Activated naive CD8-positive, alpha-beta T cell treated with anti-CD3 and anti-CD28 coated beads, Interleukin-2, amount 50 U/mL, for 16 hours (primary cell): ENCODE measurements around the gene NPIPB6.
A peak's percentile ranks its signal among the peaks of the same experiment; 100 is the strongest.

ENCODE experiments used
- DNase-seq: peaks from one replicate; pipeline ENCODE4 v3.0.0-alpha.2; 2020; ENCODE audit warnings: low read depth, low spot score

The NPIPB6 gene

DNA sequence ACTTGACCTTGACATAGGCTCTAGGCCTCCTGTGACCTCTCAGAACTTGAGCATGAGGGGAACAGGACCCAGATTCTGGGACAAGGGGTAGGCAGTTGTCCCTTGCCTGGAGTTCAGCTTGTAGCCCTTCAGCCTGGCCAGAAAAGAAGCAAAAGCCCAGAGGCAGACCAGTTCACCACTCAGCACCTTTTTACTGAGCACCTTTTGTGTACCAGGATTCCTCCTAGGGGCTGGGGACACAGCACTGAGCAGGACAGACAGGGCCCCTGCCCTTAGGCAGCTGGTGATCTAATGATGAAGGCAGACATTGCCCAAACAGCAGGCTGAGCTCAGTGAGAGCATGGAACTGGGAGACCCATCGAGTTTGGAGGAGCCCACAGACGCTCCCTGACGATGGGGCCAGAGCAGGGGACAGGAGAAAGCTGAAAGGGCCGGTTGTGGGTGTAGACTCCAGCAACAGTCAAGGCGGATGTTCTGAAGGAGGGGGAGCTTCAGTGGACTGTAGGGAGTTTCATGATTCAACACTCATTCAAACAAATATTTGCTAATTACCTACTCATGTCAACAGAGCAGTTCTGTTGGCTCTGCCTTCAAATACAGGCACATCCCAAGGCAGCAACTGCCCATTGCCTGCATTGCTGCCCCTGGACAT is 38.9 kb downstream of the NPIPB6 start:
- DNase-seq = no peak

DNA sequence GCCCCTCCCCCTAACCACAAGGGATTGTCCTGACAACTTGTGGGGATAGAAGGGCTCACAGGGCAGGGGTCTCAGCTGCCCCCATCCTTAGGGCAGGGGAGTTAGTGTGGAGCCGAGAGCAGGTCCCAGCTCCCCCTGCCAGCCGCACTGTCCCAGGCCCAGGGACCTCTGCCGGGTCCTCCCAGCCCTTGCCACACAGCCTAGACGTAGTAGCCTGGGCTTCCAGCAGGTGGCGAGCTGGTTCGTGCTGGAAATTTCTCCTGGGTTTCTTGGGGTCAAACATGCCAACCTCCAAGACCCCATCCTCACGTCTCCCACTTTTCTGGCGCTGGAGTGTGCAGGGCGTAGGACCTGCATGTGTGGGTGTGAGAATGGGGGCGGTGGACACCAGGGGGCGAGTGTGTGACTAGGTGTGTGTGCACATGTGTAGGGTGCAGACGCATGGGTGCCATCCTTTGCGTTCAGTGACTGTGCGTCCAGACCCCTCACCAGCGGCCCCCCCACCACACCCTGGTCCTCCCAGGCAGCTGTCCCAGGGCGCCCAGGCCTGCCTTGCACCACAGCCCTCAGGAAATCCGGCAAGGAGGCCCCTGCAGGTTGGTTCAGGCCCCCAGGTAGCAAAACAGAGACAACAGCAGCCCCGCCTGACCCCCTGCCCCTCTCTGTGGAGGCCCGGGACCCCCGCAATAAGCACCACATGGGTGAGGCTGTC is 41.5 kb downstream of the NPIPB6 start:
- no peak for DNase-seq

DNA sequence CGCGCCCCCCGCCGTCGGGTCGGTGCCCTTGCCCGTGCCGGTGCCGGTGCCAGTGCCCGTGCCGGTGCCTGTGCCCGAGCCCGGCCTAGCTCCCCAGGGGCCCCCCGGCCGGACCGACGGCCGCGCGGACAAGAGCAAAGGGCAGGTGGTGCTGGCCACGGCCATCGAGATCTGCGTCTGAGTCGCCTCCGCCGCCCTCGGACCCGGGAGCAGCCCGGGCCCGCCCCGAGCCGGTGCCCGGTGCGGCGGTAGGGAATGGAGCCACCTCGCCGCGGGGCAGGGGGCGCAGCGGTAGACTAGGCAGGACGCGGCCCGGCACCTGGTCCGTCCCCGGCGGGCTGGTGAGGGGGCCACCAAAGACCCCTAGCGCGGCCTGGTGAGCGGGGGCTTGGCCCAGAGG is 42.6 kb downstream of the NPIPB6 start:
- DNase-seq = no peak

DNA sequence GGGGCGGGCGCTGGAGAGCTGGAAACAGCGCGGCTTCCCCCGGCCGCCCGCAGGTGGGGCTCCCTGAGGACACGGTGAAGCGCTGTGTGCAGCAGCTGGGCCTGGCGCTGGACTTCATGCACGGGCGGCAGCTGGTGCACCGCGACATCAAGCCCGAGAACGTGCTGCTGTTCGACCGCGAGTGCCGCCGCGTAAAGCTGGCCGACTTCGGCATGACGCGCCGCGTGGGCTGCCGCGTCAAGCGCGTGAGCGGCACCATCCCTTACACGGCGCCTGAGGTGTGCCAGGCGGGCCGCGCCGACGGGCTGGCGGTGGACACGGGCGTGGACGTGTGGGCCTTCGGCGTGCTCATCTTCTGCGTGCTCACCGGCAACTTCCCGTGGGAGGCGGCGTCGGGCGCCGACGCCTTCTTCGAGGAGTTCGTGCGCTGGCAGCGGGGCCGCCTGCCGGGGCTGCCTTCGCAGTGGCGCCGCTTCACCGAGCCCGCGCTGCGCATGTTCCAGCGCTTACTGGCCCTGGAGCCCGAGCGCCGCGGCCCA is 43.2 kb downstream of the NPIPB6 start:
- DNase-seq = no peak

DNA sequence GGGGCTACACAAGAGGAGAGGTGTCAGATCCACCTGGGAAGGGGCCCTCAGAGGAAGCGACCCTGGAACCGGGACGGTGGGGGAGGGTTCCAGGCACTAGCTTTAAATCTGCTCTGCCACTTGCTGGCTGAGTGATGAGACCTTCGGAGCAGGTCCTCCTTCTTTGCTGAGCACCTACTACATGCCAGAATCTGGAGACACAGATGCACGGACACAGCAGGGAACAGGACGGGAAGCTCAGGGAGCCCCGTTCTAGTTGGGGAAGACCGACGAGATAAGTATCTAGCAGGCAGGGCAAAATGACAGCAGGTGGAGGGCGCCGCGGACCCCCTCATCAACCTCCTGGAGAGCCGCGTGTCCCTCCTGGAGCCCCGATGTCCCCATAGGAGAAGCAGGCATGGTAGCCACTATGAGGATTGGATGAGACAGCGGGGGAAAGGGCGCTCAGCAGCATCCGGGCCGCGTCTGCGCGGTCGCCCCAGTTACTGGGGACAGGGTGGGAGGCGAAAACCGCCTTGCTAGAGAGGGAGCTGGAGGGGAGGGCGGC is 43.8 kb downstream of the NPIPB6 start:
- DNase-seq = no peak

DNA sequence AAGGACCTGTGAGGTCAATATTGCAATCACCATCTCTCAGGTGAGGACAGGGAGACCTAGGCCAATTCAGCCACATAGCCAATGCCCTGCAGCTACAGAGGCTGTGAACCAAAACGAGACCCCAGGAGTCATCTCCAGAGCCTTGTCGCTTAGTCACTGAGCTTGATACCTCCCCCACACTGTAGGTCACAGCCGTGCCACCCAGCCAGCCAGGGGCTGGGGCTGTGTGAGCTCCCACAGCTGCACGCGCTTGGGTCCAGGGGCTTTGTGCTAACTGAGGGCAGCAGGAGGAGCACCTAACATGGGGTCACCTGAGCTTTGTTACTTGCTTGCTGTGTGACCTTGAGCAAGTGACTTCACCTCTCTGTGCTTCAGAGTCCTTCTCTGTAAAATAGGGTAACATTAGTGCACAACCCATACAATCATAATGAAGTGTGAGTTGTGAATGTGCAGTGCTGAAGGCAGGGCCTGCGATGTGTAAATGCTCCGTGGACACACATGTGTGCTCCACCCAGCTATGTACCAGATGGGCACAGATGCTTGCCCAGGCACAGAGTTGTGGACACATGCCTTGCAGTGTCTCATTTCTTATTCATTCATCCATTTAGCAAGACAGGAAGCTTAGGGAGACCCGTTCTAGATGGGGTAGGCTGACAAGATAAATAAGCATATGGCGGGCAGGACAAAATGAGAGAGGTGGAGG is 45.1 kb downstream of the NPIPB6 start:
- DNase-seq = no peak

DNA sequence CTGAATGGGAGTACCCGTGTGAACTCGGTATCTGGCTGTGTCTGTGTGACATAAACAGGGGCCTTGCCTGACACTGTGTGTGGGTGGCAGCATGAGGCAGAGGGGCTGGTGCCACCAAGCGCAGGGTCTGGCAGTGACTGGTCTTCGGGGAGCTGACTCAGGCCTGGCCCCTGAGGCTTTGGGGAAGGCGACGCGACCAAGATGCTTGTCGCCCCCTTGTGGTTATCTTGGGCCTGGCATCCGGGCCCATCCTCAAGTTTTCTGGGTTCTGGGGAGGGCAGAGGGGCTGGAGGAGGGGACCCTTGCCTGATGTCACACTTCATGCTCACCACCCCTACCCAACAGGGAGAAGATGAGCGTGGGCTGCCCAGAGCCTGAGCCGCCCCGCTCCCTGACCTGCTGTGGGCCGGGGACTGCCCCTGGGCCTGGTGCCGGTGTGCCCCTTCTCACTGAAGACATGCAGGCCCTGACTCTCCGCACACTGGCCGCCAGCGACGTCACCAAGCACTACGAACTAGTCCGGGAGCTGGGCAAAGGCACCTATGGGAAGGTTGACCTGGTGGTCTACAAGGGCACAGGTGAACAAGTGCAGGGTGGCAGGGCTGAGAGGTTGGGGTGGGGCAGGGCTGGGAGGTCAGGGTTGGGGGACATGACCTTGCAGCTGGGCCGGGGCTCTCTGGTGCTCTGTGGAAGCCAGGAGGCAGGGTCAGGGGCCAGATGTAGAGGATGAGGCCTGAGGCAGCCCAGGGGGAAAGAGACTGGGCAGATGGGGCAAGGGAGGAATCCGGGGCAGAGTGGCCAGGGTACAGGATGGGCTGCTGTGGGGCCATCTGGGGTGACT is 46.0 kb downstream of the NPIPB6 start:
- peak; percentile 52 for DNase-seq

DNA sequence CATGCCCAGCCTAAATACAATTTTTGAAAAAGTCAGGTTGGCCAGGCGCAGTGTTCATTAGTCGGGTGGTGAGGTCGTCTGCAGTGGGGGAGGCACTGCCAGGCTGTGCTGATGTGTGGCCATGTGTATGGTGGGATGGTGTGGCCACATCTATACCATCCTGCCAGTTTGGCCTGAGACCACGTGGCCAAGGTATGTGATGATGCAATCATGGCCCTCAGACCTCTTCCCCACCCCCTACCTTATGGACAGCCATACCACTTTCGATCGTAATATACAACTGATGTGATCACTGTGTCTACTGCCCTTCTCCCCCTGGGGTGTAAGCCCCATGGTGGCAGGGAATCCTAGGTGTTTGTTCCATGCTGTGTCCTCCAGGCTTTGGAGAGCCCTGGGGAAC is 47.3 kb downstream of the NPIPB6 start:
- no peak for DNase-seq

DNA sequence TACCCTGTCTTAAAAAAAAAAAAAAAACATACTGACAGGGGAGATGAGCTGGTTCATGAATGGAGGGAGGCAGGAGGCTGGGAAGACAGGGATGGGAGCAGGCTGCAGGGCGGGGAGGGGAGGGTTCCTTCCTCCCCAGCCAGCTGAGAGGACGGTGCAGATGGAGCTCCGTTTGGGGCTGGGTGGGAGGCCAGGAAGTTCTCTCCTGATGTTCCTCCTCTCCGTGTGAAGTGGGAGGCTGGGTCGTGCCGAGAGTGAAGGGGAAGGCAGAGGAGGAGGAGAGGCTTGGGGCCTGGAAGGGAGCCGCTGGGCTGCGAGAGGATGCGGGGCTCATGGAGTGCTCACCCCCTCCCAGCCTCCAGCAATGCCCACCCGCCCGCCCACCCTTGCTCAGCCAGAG is 49.7 kb downstream of the NPIPB6 start:
- no peak for DNase-seq

DNA sequence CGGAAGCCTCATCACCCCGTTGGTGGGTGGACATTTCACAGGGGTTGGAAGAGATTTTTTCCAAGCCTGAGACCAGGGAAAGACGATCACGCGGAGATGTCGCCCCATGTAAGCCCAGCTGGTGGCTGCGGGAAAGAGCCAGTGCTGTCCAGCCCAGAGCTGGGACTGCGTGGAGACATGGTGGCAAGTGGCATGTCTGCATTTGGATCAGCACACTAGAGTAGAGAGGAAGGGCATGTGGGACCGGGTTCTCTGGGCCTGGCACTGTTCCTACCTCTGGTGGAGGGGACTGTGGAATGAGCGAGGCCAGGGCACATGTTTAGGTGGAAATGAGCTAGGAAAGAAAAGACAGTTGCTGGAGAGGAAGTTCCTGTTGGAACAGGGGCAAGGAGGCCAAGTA is 51.0 kb downstream of the NPIPB6 start:
- no peak for DNase-seq

DNA sequence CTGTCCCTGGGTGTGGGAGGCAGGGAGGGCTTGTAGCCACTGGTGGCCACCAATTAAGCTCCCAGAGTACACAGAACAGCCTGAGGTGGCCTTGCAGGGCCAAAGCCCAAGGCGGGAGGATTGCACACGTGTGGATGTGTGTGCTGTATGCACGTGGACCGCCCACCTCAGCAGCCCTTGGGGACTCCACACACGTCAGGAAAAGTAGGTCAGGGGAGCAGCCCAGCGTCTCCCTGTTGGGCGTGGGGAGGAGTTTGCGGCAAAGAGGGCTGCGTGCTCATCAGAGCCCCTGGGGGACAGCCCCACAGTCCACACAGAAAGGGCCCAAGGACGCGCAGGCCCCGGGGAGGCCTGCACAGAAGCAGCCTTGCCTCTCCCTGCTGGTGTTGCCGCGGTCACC is 51.4 kb downstream of the NPIPB6 start:
- DNase-seq = no peak

DNA sequence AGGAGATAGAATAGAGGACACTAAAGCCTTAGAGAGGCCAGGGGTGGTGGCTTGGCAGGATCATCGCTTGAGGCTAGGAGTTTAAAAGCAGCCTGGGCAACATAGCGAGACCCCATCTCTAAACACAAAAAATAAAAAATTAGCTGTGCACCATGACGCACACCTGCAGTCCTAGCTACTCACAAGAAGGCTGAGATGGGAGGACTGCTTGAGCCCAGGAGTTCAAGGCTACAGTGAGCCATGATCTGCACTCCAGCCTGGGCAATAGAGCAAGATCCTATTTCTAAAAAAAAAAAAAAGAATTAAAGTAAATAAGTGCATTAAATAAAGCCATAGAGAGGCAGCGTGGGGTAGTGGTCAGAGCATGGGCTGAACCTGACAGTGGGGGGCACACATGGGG is 51.9 kb downstream of the NPIPB6 start:
- DNase-seq = no peak

DNA sequence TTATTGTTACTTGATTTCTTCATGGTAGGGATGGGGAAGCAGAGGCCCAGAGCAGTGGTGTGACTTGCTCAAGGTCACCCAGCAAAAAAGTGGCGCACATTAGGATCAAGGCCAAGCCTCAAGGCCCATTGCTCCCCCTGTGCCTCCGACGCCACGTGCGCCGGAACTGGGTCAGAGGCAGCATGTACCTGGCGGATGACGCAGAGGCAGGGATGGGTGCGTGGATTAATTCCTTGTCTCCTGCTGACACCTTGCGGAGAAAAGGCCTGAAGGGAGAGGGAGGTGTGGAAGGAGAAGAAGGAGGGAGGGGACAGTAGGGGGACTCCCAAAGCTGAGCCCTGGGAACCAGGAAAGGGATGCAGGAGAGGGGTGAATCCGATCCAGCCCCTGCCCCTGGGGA is 52.5 kb downstream of the NPIPB6 start:
- DNase-seq = no peak

DNA sequence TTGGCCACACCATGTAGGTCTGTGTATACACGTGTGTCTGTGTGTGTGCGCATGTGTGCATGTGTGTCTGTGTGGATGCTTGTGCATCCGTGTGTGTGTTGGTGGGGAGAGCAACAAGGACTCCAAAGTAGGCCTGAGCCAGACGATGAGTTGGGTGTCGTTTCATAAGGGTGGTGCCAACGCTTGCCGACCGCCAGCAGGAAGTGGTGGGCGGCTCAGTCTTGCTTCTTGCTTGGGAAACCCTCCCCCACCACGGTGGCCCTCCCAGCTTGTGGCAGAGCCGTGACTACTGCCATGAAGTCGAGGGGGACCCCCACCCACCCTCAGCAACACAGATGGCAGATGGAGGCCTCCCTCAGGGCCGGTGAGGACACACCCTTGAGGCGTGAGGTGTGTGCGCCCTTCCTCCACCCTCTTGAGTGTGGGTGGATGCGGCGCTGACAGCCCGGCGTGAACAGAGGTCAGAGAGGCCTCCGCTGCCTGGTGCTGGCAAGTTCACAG is 53.4 kb downstream of the NPIPB6 start:
- DNase-seq = peak; percentile 76

DNA sequence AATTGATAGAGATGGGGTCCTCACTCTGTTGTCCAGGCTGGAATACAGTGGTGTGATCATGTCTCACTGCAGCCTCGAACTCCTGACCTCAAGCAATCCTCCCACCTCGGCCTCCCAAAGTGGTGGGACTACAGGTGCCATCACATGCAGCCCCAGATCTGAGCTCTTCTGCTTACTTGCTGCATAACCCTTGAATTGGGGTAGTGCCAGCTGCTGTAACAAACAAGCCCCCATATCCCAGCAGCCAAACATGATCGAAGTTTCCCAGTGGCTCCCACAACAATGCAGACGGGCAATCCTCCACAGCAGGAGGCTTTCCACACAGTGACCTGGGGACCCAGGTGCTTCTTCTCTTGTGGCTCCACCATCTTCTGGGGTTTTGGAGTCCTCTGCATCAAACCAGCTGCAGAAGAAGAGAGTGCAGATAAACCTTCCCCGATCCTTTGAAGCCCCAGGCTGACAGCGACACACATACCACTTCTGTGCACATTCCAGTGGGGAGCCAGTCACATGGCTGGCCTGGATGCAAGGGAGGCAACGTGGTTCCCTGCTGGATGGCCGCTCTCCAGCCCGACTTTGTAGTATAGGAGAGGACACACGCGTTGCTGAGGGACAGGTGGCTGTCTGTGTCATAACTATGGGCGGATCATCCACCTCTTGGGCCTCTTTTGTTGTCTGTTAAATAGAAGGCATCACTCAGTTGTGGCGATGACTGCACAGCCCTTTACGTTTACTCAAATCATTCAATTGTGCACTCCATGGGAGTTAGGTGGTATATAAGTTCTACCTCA is 54.3 kb downstream of the NPIPB6 start:
- DNase-seq = no peak

DNA sequence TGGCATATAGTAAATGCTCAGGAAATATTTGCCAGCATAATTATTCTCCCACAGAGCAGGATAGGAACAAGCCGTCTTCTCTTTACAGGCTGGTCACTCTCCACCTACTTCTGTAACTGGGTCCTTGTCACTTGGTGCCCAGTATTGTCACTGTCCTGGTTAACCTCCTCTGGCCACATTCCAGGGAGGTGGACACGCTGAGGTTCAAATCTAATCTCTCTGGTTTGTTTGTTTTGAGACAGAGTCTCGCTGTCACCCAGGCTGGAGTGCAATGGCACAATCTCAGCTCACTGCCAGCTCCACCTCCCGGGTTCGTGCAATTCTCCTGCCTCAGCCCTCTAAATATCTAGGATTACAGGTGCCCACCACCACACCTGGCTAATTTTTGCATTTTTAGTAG is 55.4 kb downstream of the NPIPB6 start:
- DNase-seq = no peak

DNA sequence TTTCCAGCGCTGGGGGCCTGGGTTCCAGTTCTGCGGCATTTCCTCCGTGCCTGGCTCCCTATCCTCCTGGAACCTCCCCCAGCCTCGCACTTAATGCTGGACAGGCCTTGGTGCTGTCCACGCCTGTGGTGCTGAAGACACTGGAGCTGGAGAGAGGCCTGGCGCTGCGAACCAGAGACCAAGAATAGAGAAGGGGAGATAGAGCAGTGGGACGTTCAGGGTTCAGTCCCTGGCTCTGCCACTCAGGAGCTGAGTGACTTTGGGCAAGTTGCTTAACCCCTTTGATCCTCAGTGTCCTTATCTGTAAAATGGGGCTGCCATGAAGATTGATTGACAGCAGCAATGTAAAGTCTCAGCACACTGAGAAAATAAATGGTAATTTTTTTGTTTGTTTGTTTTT is 59.1 kb downstream of the NPIPB6 start:
- DNase-seq = no peak

DNA sequence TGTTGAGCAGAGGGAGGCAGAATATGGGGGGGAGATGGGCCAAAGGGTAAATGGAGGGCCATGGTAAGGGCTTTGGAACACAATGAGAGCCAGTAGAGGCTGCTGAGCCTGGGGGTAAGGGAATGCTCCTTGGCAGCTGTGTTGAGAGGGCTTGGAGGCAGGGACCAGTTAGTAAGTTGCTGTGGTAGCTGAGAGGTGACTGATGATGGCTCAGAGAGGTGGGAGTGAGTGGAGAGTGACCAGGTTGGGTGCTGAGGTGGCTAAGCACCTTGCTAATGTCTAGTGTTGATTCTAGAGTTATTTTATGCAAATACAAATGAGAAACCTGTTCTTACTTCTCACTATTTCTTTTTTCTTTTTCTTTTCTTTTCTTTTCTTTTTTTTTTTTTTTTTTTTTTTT is 60.2 kb downstream of the NPIPB6 start:
- DNase-seq = no peak

DNA sequence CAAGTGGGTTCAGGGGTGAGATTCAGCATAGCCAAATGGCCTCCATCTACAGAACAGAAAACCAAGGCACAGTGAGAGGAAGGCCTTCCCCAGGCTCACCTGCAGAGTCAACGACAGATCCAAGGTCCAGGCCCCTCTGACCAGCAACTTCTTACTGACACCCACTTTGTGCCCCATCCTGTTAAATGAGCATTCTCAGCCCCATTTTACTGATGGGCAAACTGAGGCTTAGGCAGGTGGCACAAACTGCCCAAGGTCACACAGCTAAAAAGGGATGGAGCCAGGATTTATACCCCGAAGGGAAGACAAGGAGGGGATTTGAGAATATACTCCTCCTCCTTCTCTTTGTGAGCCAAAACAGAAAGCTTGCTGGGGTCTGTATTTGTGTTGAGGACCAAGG is 61.7 kb downstream of the NPIPB6 start:
- DNase-seq = no peak

DNA sequence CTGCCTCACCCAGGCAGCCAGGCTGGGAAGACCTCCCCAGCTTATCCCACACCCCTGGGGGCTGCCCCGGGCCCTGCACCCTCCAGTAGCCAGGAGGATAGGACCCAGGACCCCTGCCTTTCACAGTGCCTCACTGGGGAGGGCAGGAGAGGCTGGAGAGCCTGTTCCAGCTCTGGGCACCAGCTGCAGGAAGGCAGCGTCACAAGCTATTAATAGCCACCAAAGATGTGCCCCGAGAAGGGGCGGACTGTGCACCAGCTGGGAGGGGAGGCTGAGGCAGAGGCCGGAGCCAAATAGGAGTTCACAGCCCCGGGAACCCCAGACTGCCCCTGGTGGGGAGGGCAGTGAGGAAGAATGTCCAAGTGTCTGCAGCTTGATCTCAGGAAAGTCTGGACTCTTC is 62.2 kb downstream of the NPIPB6 start:
- no peak for DNase-seq

DNA sequence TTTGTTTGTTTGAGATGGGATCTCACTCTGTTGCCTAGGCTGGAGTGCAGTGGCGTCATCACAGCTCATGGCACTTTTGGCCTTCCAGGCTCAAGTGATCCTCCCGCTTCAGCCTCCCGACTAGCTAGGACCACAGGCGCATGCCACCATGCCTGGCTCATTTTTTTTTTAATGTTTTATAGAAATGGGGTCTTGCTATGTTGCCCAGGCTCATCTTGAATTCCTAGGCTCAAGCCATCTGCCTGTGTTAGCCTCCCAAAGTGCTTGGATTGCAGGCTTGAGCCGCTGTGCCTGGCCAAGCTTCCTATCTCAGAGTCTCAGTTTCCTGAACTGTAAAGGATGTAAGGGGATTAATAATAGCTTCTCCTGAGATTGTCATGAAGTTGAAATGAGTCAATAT is 63.0 kb downstream of the NPIPB6 start:
- no peak for DNase-seq
